ENCODE data around the gene LRRC74A. TPM values are rescaled to one million over a fixed set of nuclear protein-coding genes. Genes with fewer than 3 reads are reported as not detected.
A peak's percentile ranks its signal among the peaks of the same experiment; 100 is the strongest.

LRRC74A gene
- total RNA-seq, 1 donor from 2014 or later: not detected

DNA sequence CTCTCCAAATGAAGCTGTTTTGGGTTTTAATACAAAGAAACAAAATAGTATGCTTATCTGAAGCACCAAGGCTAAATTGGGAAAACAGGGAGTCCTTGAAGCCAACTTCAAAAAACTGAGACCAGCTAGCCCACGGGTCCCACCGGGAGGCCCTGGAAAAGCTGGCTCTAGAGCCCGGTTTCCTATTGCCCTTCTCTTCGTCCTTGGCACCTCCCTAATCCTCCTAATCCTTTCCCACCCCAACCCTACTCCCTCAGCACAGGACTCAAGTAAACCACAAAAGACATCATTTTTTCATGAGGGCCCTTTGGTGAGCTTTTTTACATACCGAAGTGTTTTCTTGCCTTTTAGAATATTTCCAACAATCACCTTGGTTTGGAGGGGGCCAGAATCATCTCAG lies 11.3 kb downstream of the LRRC74A start:
- DNase-seq (ENCODE audit: low spot score): no peak

GRCh38 chr14:76842414-76842813 lies 16.2 kb downstream of the LRRC74A start:
- no peak for DNase-seq (ENCODE audit: low spot score)

More for the DNA sequence above, 11.3 kb downstream of the LRRC74A start:
- intact Hi-C loops (cut with DNase I): no loop called here

DNA sequence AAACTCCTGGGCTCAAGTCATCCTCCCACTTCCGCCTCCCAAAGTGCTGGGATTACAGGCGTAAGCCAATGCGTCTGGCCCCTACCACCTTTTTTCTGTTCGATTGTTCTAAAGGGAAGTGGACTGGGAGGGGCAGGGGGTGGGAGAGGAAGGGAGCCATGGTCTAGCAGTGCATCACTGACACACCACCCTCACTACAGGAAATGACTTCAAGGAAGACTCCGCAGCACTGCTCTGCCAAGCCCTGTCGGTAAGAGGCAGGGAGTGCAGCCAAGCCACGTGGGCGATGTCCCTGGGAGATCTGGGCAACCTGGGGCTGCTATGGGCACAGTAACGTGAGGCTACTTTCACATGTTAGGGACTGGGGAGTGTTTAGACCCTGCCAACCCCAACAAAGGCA lies 18.0 kb downstream of the LRRC74A start:
- peak; percentile 88 for DNase-seq (ENCODE audit: low spot score)
- intact Hi-C loops (cut with DNase I): loop anchor here (1.0 kb wide), 1 partner anchor 20 kb away; no protein-coding TSS in a partner anchor

More at GRCh38 chr14:76842414-76842813, 16.2 kb downstream of the LRRC74A start:
- intact Hi-C loops (cut with DNase I): no loop called here

- intact Hi-C loops (cut with DNase I): no loop called here
- DNase-seq (ENCODE audit: low spot score): no peak
Observed at GRCh38 chr14:76846331-76847047, 20.3 kb downstream of the LRRC74A start.

DNA sequence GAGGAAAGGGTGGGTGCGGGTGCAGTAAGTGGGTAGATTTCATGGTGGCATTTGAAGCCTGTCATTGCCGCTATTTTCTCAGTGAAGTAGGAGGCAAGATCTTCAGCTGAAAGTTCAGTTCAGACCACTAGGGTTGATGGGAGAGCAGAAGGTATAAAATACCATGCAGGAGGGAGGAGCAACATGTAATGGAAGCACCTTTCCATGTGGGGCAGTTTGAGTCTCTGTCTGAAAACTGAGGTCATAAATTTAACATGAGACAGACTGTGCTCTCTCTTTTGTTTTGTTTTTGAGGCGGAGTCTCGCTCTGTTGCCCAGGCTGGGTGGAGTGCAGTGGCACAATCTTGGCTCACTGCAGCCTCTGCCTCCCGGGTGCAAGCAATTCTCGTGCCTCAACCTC lies 22.7 kb downstream of the LRRC74A start:
- intact Hi-C loops (cut with DNase I): no loop called here
- no peak for DNase-seq (ENCODE audit: low spot score)

DNA sequence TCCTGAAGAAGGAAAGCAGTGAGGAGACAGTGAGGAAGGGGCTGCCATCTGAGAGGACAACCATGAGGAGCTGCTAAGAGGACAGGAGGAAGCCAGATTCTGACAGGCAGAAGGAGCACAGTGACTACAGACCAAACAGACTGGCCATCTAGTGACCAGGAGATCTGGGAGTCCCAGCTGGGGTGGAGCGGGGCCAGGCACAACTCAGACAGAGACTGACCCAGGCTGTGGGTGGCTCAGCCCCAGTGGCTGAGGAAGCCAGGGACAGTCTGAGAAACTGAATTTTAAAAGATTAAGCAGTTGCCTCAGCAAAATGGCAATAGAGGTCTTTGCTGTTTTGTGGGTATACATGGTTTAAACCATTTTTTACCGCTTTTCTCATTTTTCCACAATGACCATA lies 28.9 kb downstream of the LRRC74A start:
- intact Hi-C loops (cut with DNase I): no loop called here
- DNase-seq (ENCODE audit: low spot score): no peak

DNA sequence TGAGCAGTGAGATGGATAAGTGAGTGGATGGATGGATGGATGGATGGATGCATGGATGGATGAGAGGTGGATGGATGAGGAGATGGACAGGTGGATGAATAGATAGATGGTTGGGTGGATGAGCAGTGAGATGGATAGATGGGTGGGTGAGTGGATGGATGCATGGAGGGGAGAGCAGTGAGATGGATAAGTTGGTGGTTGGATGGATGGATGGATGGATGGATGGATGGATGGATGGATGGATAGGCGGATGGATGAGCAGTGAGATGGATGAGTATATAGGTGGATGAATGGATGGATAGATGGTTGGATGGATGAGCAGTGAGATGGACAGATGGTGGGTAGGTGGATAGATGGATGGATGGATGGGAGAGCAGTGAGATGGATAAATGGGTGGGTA lies 30.6 kb downstream of the LRRC74A start:
- intact Hi-C loops (cut with DNase I): no loop called here
- DNase-seq (ENCODE audit: low spot score): no peak

- intact Hi-C loops (cut with DNase I): no loop called here
- no peak for DNase-seq (ENCODE audit: low spot score)
Observed at GRCh38 chr14:76861574-76862255, 35.5 kb downstream of the LRRC74A start.

- DNase-seq (ENCODE audit: low spot score): no peak
- intact Hi-C loops (cut with DNase I): no loop called here
Observed at GRCh38 chr14:76862546-76863282, 36.5 kb downstream of the LRRC74A start.

- peak; percentile 86 for DNase-seq (ENCODE audit: low spot score)
- intact Hi-C loops (cut with DNase I): loop anchor here (1.0 kb wide), 1 partner anchor 20 kb away; no protein-coding TSS in a partner anchor
Observed at GRCh38 chr14:76863724-76864407, 37.7 kb downstream of the LRRC74A start.

DNA sequence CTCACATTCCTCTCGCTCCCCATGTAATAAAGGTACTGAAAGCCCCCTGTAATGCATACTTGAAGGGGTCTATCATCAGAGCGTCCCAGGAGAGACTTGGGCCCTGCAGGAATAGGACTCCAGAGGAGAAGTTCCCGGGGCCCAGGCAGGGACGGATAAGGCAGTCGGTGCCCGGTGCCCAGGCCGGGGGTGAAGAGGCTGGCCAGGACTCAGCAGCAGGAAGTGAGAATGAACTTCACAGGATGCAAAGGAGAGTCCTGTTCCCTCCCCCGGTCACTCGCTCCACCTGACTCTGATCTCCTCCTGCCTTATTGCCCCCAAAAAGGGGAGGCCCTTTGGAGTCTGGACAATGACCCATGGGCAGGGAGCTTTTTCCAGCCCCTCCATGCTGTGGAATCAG lies 40.2 kb downstream of the LRRC74A start:
- intact Hi-C loops (cut with DNase I): loop anchor here (5.0 kb wide), 1 partner anchor 149 kb away; no protein-coding TSS in a partner anchor
- no peak for DNase-seq (ENCODE audit: low spot score)

DNA sequence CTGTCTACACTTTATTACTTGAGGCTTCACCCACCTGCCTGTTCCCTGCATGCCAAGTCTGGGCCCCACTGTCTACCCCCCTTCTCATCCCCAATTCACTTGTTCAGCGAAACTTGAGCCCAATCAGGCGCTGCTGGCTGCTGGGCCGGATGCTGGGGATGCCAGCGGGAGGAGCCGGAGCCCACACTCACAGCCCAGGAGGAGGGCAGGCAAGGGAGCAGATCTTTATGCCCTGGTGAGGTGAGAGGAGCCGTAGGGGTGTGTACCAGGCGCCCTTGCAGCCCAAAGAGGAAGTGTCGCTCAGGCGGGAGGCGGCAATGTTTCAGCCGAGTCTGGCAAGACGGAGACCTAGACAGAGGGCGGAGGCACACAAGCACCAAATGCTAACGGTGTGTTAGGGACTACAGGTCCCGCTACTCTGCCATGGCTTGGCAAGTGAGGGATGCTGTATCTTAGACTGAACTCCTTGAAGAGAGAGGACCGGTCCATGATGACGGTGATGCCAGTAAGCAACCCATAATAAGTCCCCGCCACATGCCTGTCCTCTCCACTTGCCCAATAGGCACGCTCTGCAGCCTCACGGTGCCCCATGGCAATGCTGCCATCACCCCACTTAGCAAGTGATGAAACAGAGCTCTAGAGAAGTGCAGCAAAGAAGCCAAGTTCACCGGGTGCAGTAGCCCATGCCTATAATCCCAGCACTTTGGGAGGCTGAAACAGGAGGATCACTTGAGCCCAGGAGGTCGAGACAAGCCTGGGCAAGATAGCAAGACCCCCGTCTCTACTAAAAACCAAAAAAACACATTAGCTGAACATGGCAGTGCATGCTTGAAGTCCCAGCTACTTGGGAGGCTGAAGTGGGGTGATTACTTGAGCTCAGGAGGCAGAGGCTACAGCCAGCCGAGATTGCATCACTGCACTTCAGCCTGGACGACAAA lies 41.6 kb downstream of the LRRC74A start:
- DNase-seq (ENCODE audit: low spot score): peak; percentile 90
- intact Hi-C loops (cut with DNase I): loop anchor here (5.0 kb wide), 1 partner anchor 150 kb away; no protein-coding TSS in a partner anchor

- no peak for DNase-seq (ENCODE audit: low spot score)
- intact Hi-C loops (cut with DNase I): loop anchor here (5.0 kb wide), 1 partner anchor 151 kb away; no protein-coding TSS in a partner anchor
Observed at GRCh38 chr14:76868454-76869170, 42.4 kb downstream of the LRRC74A start.

DNA sequence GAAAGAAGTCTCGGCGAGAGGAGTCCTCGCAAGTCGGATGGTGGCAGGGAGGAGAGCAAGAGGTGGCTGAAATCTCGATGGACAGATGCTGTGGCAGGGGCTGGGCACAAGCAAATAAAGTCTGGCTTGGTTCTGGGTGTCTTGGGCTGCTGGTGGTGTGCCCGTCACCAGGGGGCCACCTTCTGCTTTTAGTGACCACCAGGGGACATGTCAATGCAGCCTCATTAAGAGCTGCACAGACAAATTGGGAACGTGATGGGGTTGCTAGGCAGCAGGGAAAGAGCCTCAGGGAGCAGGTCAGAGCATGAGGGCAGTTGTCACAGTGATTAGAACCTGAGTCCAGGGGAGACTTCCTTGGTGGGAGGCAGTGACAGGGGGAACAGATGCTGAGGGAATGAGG lies 44.0 kb downstream of the LRRC74A start:
- intact Hi-C loops (cut with DNase I): no loop called here
- no peak for DNase-seq (ENCODE audit: low spot score)

GRCh38 chr14:76872796-76873432 lies 46.7 kb downstream of the LRRC74A start:
- DNase-seq (ENCODE audit: low spot score): peak; percentile 83
- intact Hi-C loops (cut with DNase I): no loop called here

DNA sequence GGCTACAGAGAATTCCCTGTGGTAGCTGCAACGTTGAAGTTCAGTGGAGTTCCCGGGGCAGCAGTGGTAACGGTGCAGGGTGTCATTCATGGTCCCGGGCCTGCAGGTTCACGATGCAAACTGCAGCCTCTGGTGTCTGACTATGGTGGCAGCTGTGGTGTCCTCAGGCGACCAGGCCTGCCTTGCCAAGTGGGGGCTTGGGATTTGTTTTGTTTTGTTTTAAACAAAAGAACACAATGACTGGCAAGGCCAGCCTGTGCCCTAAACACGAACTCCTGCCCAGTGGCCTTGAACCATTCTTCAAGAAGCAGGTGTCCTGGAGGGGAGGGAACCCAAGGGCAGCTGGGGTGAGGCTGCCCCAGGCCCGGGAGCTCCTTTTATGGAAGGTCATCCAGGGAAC lies 48.5 kb downstream of the LRRC74A start:
- intact Hi-C loops (cut with DNase I): loop anchor here (5.0 kb wide), 2 partner anchors 38 to 443 kb away; no protein-coding TSS in a partner anchor

GRCh38 chr14:76876076-76876475 lies 49.9 kb downstream of the LRRC74A start:
- intact Hi-C loops (cut with DNase I): loop anchor here (1.0 to 5.0 kb wide), 3 partner anchors 36 to 441 kb away; no protein-coding TSS in a partner anchor
- no peak for DNase-seq (ENCODE audit: low spot score)

More for the DNA sequence above, 48.5 kb downstream of the LRRC74A start:
- DNase-seq (ENCODE audit: low spot score): no peak

Data from cardiac septum (tissue), 1 donor.